Measurements from ENCODE around the gene CCR6.
"Not testable (repeated sequence)": the region's sequence is repeated elsewhere in the genome, so short reads cannot be mapped to it uniquely, and the experiment has no call there.

Gene CCR6

GRCh38 chr6:167146977-167147376 lies 24.1 kb downstream of the CCR6 start:
- no peak for FAIRE-seq

DNA sequence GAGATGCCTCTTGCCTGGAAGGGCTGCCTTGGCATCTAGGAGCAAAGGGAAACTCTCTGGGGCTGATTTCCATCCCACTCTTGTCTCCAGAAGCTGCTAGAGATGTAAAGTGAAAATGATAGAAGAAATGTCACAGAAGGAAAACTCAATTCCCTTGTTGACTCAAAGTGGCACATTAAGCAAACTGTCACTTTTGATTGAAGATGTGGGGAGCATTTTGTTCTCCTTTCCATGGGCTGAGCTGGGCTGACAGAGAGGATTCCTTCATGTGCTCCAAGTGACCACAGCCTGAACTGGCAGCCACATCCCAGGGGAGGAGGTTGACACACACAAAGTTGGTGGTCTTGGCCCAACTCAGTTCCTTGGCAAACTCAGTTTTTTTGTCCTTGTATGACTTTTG lies 25.1 kb downstream of the CCR6 start:
- FAIRE-seq = no peak

DNA sequence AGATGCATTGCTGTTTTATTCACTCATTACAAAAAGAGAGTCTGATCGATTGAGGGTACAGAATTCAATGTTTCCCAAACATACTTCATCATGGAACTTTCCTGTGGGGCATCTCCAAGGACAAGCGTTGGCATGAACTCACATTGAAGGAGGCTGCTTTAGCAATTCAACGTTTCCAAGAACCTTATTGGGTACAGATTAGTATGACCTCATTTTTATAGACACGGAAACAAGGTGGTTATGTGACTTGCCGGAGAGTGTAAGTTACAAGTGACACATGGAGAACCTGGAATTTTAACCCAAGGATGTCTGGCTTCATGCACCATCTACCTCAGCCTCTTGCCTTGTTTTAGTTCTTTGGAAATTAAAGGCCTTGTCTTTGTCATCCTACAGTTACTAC lies 26.1 kb downstream of the CCR6 start:
- no peak for FAIRE-seq

GRCh38 chr6:167150941-167151549 lies 28.1 kb downstream of the CCR6 start:
- FAIRE-seq = no peak

DNA sequence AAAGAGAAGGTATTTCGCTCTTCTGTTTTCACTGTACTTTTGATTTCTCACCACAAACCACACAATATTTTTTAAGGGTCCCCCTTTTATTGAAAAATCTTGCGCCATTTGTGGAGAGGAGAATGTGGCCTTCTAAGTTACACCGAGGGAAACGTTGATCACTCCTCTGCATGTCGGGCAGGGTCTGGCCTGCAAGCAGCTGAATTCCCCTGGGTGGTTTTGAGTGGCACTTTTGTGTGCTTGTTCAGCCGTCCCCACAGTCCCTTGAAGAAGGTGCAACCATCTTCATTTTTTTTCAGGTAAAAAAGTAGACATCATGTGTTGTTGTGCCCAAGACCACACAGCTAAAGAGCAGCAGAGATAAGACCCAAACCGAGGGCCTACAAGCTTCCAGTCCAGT lies 28.8 kb downstream of the CCR6 start:
- FAIRE-seq = no peak

DNA sequence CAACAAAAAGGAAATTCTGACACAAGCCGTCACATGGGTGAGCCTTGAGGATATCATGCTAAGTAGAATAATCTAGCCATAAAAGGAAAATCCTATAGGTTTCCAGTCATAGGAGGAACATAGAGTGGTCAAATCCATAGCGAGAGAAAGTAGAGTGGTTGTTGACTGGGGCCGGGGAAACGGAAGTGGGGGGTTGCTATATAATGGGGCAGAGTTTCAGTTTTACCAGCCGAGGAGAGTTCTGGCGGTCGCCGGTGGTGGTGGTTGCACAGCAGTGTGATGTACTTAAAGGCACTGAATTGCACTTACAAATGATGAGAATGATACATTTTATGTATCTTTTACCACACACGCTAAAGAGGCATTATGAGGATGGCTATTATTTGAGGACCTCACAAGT lies 30.0 kb downstream of the CCR6 start:
- FAIRE-seq = no peak

GRCh38 chr6:167153521-167153959 lies 30.6 kb downstream of the CCR6 start:
- no peak for FAIRE-seq

- FAIRE-seq = no peak
Measured at GRCh38 chr6:167154291-167154690, 31.4 kb downstream of the CCR6 start.

- FAIRE-seq = no peak
Measured at GRCh38 chr6:167154895-167155294, 32.0 kb downstream of the CCR6 start.

- no peak for FAIRE-seq
Measured at GRCh38 chr6:167157414-167157813, 34.5 kb downstream of the CCR6 start.

- no peak for FAIRE-seq
Measured at GRCh38 chr6:167157863-167158262, 35.0 kb downstream of the CCR6 start, which contains the start of gene GPR31. TSS of gene GPR31 (minus strand) at chr6:167157980. CDS start at chr6:167157831, 149 bp downstream.

DNA sequence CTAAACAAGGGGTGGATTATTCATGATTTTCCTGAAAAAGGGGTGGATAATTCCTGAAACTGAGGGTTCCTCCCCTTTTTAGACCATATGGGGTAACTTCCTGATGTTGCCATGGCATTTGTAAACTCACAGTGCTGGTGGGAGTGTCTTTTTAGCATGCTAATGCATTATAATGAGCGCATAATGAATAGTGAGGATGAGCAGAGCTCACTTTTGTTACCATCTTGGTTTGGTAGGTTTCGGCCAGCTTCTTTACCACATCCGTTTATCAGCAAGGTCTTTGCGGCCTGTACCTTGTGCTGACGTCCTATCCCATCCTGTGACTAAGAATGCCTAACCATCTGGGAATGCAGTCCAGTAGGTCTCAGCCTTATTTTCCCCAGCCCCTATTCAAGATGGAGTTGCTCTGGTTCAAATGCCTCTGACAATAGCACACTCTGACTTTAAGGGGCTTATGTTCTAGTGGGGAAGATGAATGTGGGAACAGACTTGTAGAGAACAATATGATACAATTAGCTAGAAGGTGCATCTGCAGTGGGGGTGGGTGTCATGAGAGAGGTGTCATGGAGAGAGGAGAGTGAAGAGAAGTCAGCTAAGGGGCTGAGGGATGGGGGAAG lies 39.1 kb downstream of the CCR6 start:
- no peak for FAIRE-seq

GRCh38 chr6:167162591-167162990 lies 39.7 kb downstream of the CCR6 start:
- FAIRE-seq = no peak

GRCh38 chr6:167163476-167164011 lies 40.6 kb downstream of the CCR6 start:
- no peak for FAIRE-seq

DNA sequence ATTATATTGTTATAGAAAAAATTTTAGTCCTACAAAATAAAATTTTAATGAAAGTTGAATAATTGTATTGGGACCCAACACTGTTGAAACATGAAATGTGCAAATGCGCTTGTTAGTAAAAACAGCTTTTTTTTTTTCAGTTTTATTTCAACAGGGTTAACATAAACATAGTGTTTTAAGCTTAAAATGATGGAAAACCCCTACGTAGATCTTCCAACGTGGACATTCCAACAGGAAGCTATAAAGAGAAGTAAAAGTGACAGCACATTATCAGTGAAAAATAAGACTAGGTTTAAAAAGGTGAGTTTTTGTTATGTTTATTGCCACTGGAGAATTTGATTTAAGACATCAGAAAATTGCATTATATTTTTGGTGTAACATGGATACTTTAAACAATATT lies 41.4 kb downstream of the CCR6 start:
- FAIRE-seq = no peak

- no peak for FAIRE-seq
Measured at GRCh38 chr6:167165858-167166471, 43.1 kb downstream of the CCR6 start.

GRCh38 chr6:167167699-167168098 lies 44.8 kb downstream of the CCR6 start:
- FAIRE-seq = not testable (repeated sequence)

- FAIRE-seq = not testable (repeated sequence)
Measured at GRCh38 chr6:167168296-167168695, 45.4 kb downstream of the CCR6 start.

- FAIRE-seq = not testable (repeated sequence)
Measured at GRCh38 chr6:167169867-167170266, 47.0 kb downstream of the CCR6 start.

DNA sequence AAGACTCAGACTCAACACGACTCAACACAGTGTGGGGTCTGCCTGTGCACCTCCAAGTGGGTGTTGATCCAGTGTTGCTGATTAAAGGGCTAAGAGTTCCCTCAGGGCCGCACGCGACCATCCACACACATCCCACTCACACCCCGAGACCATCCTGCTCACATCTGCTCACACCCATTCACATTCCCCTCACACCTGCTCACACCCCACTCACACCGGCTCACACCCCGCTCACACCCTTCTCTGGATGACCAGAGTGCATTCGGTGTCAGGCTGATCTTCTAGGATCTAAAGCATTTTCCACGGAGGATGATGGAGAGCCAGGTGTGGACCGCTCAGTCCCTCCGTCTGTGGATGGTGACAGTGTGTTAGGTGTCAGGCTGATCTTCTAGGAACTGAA lies 48.4 kb downstream of the CCR6 start:
- not testable (repeated sequence) for FAIRE-seq

DNA sequence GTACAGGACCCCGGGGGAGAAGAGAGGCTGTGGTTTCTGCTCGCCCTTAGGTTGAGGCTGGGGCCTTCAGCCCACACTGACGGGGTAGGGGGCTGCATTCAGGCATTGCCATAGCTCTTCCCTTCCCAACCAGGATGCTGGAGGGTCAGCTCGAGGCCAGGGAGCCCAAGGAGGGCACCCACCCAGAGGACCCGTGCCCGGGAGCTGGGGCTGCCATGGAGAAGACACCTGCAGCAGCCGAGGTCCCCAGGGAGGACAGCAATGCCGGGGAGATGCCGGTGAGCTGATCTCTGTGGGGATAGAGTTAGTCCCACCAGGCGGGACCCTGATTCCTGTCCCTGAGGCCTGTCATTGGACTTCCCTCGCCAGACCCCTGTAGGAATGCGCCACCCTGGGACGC lies 49.1 kb downstream of the CCR6 start:
- FAIRE-seq = not testable (repeated sequence)

DNA sequence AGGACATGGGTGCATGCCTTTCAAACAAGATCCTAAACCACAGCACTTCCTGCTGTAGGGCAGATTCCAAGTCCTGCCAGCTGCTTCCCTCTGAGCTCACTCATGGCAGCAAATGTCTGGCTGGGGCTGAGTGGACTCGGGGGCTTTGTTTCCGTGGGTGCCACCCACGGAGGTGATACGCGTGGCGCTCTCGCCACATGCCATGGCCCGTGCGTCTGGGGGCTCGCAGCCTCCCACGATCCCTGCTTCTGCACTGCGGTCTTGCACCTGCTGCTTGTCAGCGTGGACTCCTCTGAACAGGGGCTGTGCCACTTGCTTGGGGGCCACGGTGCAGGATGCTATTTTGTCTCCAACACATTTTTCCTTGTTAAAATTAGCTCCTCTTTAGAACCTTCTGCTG lies 54.4 kb downstream of the CCR6 start:
- not testable (repeated sequence) for FAIRE-seq

- not testable (repeated sequence) for FAIRE-seq
Measured at GRCh38 chr6:167178896-167179655, 56.2 kb downstream of the CCR6 start.
